Activated naive CD8-positive, alpha-beta T cell (primary cell): ENCODE measurements around the gene ATRNL1.
"Not testable (repeated sequence)": the region's sequence is repeated elsewhere in the genome, so short reads cannot be mapped to it uniquely, and the experiment has no call there.

Source experiments
- H3K27ac Mint-ChIP-seq: one replicate; pipeline ENCODE4 v1.8.0; 2021; ENCODE audit warnings: mixed read lengths
- H3K27me3 Mint-ChIP-seq: one replicate; pipeline ENCODE4 v1.8.0; 2021; ENCODE audit warnings: mixed read lengths
- H3K36me3 Mint-ChIP-seq: one replicate; pipeline ENCODE4 v1.8.0; 2021; ENCODE audit warnings: mixed read lengths
- H3K4me1 Mint-ChIP-seq: one replicate; pipeline ENCODE4 v1.8.0; 2021; ENCODE audit warnings: low read depth, mixed read lengths
- H3K4me3 Mint-ChIP-seq: one replicate; pipeline ENCODE4 v1.8.0; 2021; ENCODE audit warnings: mild to moderate bottlenecking, mixed read lengths
- H3K9me3 Mint-ChIP-seq: one replicate; pipeline ENCODE4 v1.8.0; 2021; ENCODE audit warnings: low read depth, mixed read lengths

ATRNL1 gene

DNA sequence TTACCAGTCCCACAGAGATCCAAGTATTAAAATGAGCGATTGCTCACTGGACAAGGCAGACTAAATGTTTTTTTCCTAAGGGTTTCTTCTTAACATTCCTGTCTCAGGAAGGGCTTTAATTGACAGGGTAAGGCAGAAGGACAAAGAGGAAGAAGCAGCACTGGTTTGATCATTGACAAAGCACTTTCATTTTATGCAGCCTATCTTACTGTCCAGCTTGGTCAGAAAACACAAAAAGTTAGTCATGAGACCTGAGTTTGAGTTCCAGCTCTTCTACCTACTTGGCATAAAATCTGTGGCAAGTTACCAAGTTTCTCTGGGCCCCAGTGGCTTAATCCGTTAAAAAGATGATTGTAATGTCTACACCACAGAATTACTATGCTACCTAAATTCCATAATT, 721.4 kb downstream of the ATRNL1 start:
- H3K36me3 Mint-ChIP-seq, result no peaks in the 10 kb centered on the region

DNA sequence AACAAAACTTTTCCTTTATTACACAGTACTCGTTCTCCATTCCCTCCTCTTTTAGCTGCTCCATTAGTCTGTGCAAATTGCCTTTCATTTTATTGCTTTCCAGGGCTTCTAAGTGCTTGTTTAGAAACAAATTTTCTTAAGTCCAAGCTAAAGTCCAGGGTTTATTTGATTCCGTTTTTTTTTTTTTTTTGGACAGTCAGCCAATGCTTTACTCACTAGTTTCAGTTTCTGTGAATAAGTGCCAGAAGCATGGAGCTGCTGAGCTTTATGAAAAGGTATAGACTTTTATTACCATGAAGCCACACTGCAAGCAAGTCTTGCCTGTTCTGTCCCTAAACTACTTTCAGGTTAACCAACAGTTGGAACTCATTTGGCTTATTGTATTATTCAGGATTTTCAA, 724.8 kb downstream of the ATRNL1 start:
- Mint-ChIP-seq H3K4me1 (no peaks in the 10 kb centered on the region), H3K4me3 (no peak overlapping the region), H3K27ac (no peak overlapping the region), H3K36me3 (no peaks in the 10 kb centered on the region), H3K9me3 (peaks cover 4% of the 10 kb centered on the region), H3K27me3 (no peaks in the 10 kb centered on the region)

More for the DNA sequence above, 721.4 kb downstream of the ATRNL1 start:
- Mint-ChIP-seq H3K27ac (no peak overlapping the region), H3K9me3 (peaks cover 4% of the 10 kb centered on the region), H3K4me3 (no peak overlapping the region), H3K27me3 (no peaks in the 10 kb centered on the region), H3K4me1 (no peaks in the 10 kb centered on the region)

DNA sequence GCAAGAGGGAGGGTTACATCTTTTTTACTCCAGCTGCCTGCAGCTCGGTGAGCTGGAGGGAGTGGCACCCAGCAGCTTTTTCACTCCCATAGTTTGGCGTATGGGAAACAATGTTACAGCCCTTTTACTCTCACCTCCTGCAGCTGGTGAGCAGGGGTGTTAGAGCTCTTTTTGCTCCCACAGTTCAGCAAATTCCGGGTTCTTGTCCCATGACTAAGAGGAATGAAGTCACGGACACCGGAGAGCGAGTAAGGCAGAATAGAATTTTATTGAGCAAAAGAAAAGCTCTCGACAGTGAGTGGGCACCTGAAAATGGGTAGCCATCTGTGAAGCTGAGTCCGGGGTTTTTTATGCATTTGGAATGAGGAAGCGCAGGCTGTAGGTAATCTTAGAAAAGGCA, 733.2 kb downstream of the ATRNL1 start:
- no peaks in the 10 kb centered on the region for H3K27me3 Mint-ChIP-seq
- H3K4me1 Mint-ChIP-seq, result no peaks in the 10 kb centered on the region
- no peak overlapping the region for H3K4me3 Mint-ChIP-seq
- peaks cover 4% of the 10 kb centered on the region for H3K9me3 Mint-ChIP-seq
- no peaks in the 10 kb centered on the region for H3K36me3 Mint-ChIP-seq
- no peak overlapping the region for H3K27ac Mint-ChIP-seq

DNA sequence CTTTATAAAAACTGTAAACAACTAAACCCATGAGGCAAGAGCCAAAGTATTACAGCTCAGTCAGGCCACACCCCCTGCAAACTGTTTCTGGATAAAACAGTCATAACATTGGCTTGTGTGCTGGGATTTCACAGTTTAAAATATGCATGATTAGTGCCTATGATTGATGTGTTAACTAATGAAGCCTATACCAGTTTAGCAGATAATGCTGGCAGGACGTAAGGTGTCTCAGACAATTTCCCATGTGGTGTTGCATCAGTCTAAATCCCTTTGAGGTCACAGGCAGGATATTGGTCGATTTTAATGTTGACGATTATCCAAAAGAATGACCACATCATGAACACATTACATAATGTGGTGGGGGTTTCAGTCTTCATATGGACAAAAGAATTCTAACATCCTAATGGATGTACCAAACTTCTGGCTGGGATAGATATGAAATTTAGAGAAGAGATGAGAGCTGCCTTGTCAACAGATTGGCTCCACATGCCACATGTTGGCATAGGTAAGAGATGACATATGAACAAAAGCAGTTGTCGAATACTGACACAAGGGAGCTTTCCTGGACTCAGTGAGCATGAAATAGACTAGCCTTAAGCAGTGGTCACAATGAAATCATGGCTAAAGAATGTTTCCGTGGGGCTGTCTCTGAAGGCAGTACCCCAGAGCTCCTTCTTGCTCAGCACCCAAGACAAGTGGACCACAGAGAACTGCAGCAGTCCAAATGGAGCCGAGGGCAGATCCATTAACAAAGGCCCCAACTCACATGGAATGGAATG, 734.3 kb downstream of the ATRNL1 start:
- no peak overlapping the region for H3K27ac Mint-ChIP-seq

DNA sequence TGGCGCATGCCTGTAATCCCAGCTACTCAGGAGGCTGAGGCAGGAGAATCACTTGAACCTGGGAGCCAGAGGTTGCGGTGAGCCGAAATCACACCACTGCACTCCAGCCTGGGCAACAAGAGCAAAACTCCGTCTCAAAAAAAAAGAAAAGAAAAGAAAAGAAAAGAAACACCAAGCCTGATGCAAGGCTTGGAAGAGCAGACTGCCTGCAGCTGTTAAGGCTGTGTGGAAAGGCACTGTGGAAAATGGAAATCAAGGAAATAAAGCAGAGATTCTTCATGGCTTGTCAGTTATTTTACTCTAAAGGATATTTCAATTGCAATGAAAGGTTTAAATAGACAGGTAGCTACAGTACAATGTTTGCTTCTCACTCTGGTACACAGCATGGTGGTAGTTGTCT, 735.0 kb downstream of the ATRNL1 start:
- not testable (repeated sequence) for H3K27me3 Mint-ChIP-seq, H3K27ac Mint-ChIP-seq, H3K9me3 Mint-ChIP-seq, H3K4me1 Mint-ChIP-seq, H3K4me3 Mint-ChIP-seq, H3K36me3 Mint-ChIP-seq

More for the DNA sequence above, 734.3 kb downstream of the ATRNL1 start:
- Mint-ChIP-seq H3K4me1 (no peaks in the 10 kb centered on the region), H3K27me3 (no peaks in the 10 kb centered on the region), H3K9me3 (peaks cover 4% of the 10 kb centered on the region), H3K36me3 (no peaks in the 10 kb centered on the region), H3K4me3 (no peak overlapping the region)

DNA sequence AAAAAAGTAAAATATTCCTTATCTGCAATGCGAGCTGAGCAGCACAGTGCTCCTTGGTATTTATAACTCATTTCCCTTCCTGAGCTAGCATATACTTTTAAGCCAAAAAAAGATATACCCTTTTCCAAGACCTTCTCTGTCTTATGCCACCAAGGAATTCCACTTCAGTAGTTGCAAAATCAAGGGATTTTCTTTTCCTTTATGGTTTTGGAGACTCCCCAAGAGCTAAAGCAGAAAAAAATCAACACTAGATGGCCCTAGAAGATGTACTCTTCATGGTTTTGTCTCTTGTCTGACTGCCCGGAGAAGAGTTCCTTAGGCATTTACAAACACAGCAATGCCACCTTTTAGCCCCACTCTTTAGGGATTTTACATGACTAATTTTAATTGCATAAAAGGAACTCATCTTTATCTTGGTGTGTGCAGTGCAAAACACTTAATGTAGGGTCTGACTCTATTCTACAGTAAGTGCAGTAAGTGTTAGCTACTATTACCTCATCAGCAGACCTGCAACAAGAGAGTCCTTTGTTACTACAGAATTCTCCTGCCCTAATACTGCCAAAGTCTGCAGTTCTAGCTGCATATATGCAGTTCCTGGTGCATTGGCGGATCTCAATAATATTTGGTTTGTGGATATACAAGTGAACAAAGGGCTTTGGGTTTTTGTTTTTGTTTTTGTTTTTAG, 736.5 kb downstream of the ATRNL1 start:
- H3K27ac Mint-ChIP-seq, result no peak overlapping the region
- no peaks in the 10 kb centered on the region for H3K9me3 Mint-ChIP-seq
- H3K4me1 Mint-ChIP-seq, result no peaks in the 10 kb centered on the region
- H3K4me3 Mint-ChIP-seq, result no peak overlapping the region
- H3K27me3 Mint-ChIP-seq, result no peaks in the 10 kb centered on the region
- no peaks in the 10 kb centered on the region for H3K36me3 Mint-ChIP-seq

DNA sequence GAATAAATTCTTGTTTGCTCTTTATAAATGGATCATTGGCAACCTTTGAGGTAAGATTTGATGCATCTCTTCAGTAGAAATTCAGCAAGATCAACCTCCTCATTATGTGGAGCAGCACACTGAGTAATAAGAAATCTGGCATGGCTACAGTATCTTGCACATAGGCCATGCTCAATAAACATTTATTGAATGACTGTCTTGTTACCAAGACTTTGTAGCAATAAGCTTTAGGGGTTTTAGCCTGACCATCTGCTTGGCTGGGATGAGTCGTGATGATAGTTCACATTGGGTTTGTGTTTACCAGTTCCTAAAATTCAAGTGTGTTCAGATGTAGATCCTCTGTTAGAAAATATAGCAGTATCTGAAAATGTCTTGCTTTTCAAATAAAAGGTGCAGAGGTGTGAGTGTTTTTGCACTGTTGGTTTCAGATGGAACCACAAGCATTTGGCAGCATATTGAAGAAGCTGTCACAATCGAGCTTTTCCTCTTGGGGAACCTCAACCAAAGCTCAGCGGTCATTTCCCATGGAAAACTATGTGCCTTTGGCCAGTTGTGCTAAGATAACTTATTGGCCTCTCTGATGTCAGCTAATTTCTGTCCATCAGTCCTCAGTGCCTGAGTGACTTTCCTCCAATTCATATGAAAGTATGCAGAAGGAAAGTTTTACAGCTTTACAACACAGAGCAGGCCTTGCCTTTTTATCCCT, 737.3 kb downstream of the ATRNL1 start:
- no peaks in the 10 kb centered on the region for H3K27me3 Mint-ChIP-seq
- no peaks in the 10 kb centered on the region for H3K4me1 Mint-ChIP-seq
- no peak overlapping the region for H3K4me3 Mint-ChIP-seq
- H3K9me3 Mint-ChIP-seq, result no peaks in the 10 kb centered on the region
- H3K27ac Mint-ChIP-seq, result no peak overlapping the region
- H3K36me3 Mint-ChIP-seq, result no peaks in the 10 kb centered on the region

DNA sequence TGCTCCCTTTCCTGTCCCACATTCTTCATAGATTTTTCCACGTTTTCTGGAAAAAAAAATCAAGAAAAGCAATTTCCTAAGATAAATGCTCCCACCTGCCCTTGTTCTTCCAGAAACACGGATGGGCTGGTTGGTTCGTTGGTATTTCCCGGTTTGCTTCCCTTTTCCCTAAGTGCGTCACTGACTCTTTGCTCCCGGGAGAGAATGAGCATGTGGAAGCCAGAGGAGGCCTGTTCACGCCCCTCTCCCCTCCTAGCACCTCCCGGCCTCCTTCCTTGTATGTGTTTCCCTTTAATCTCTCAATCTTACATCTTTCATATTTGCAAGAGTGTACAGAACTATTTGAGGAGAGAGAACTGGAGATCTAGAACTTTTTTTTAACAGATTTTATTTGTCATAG, 737.9 kb downstream of the ATRNL1 start:
- Mint-ChIP-seq H3K36me3 (no peaks in the 10 kb centered on the region), H3K27ac (no peak overlapping the region), H3K4me3 (no peak overlapping the region), H3K9me3 (no peaks in the 10 kb centered on the region), H3K27me3 (no peaks in the 10 kb centered on the region), H3K4me1 (no peaks in the 10 kb centered on the region)

DNA sequence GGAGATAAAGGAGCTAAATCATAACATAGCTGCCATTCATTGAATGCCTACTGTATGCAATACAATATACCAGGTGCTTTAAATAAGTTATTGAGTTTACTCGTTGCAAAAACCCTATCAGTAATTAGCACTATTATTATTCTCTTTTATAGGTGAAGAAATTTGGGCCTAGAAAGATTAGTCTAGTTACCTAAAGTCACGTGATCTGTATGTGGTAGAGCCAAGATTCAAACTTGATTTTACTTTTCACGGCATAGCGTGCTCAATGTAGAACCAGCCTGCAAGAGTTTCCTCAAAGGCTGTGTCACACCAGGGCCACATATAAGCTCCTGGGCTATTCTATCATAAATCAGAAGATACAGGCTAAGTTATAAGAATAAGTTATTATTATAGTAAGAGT, 740.0 kb downstream of the ATRNL1 start:
- Mint-ChIP-seq H3K36me3 (no peaks in the 10 kb centered on the region), H3K4me3 (no peak overlapping the region), H3K9me3 (no peaks in the 10 kb centered on the region)

DNA sequence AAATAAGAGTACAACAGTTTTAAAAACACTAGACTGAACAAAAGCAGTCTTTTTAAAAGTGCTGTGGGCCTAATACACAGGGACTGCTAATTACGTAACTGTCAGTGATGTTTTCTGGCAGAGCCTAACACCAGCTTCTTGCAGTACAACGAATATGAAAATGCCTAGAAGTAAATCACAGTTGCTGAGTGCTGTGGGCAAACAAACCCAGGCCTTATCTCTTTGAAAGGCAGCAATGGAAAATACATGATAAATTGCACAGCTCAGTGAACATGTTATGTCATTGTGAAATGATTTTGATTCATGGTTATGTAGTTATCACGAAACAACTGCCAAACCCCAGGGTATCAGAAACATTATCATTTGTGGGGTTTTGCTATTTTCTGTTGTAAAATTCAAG, 751.4 kb downstream of the ATRNL1 start:
- H3K9me3 Mint-ChIP-seq, result no peaks in the 10 kb centered on the region
- no peaks in the 10 kb centered on the region for H3K27me3 Mint-ChIP-seq
- H3K4me3 Mint-ChIP-seq, result no peak overlapping the region
- H3K27ac Mint-ChIP-seq, result no peak overlapping the region
- H3K36me3 Mint-ChIP-seq, result no peaks in the 10 kb centered on the region
- no peaks in the 10 kb centered on the region for H3K4me1 Mint-ChIP-seq

More for the DNA sequence above, 740.0 kb downstream of the ATRNL1 start:
- H3K4me1 Mint-ChIP-seq, result no peaks in the 10 kb centered on the region
- no peak overlapping the region for H3K27ac Mint-ChIP-seq
- H3K27me3 Mint-ChIP-seq, result no peaks in the 10 kb centered on the region

DNA sequence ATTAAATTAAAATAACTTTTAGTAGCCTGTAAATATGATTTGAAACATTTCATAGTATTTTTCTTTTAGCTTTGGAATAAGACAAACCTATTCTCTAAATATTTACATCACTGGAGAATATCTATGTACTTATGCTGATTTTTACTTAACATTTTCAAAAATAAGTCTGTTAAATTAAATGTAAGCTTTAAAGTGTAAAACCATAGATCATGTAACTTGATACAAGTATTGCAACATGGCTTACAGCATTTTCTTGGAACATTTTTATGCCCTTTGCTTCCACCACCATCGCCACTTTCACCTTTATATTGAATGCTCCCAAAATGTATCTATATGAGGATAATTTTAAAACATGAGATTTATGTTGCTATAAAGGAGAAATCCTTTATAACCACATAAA, 752.8 kb downstream of the ATRNL1 start:
- H3K9me3 Mint-ChIP-seq, result no peaks in the 10 kb centered on the region
- no peak overlapping the region for H3K27ac Mint-ChIP-seq
- H3K4me3 Mint-ChIP-seq, result no peak overlapping the region
- no peaks in the 10 kb centered on the region for H3K27me3 Mint-ChIP-seq
- H3K36me3 Mint-ChIP-seq, result no peaks in the 10 kb centered on the region
- H3K4me1 Mint-ChIP-seq, result no peaks in the 10 kb centered on the region

DNA sequence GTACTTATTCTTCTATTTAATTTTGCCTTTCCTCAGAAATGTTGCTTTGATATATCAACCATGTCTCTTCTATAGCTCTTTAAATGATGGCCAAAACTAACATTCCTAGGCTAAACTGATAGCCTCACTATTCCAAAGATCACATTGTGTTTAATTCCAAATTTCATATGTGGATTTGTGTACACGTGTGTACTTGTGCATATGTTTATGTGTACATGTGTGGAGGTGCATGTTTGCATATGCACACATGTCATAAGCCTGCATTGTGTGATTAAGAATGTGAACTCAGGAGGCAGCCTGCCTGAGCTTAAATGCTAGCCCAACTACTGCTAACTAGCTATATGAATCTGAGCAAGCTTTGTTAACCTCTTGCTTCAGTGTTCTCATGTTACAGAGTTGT, 753.4 kb downstream of the ATRNL1 start:
- Mint-ChIP-seq H3K4me3 (no peak overlapping the region), H3K27me3 (no peaks in the 10 kb centered on the region), H3K27ac (no peak overlapping the region), H3K9me3 (no peaks in the 10 kb centered on the region), H3K4me1 (no peaks in the 10 kb centered on the region), H3K36me3 (no peaks in the 10 kb centered on the region)

DNA sequence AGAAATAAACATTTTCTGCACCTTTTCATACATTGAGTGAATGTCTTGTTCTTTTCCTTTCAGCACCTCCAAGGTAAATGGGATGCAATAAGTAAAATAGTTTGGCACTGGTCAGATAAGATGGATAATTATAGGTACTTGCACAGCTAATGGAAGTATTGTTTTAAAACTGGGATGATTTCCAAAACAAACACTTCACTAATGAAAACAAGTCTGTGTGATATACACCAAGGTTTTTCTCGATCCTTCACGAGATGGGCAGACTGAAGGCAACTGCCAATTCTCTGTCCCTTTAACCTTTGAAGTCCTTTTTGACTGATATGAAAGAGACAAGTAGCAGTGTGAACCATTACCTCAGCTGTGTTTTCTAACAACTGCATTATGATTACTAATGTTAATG, 756.0 kb downstream of the ATRNL1 start:
- H3K27me3 Mint-ChIP-seq, result no peaks in the 10 kb centered on the region
- no peaks in the 10 kb centered on the region for H3K9me3 Mint-ChIP-seq
- no peak overlapping the region for H3K4me3 Mint-ChIP-seq
- H3K36me3 Mint-ChIP-seq, result no peaks in the 10 kb centered on the region
- no peaks in the 10 kb centered on the region for H3K4me1 Mint-ChIP-seq
- no peak overlapping the region for H3K27ac Mint-ChIP-seq

DNA sequence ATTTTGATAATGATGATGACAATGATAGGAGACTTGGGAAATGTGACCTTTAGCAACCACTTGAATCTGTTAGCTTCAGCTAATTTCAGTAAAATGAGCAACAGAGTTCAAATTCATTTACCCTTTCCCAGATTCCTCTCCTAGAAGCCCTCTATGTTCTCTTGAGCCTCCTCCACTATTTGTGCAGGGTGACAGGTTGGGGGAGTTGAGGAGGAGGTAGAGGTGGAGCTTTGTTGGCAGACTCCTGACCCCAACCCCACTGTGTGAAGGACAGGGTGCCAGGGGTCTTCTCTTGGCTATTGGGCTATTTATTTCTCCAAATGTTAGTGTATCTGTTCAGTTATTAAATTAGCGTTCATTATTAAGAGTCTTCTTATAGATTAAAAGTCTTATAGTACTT, 757.5 kb downstream of the ATRNL1 start:
- H3K36me3 Mint-ChIP-seq, result no peaks in the 10 kb centered on the region
- H3K27me3 Mint-ChIP-seq, result no peaks in the 10 kb centered on the region
- no peak overlapping the region for H3K27ac Mint-ChIP-seq
- H3K4me1 Mint-ChIP-seq, result no peaks in the 10 kb centered on the region
- H3K4me3 Mint-ChIP-seq, result no peak overlapping the region
- no peaks in the 10 kb centered on the region for H3K9me3 Mint-ChIP-seq

DNA sequence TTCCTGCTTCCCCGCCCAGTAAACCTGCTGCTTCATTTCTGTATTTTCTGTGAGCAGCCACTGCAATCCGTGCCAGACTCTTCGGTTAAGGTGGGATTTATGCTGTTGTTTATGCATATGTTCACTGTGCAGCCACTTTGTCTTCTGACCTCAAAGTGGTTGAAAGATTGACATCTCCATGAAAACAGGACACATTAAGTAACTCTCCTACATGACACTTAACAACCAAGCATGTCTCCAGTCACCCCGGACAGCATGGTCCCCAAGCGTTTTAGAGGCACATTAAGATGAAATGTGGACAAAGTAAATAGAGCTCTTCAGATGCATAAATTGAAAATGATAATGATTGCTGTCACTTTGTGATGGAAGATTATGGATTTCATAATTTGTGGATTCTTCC, 758.5 kb downstream of the ATRNL1 start:
- H3K4me3 Mint-ChIP-seq, result no peak overlapping the region
- H3K4me1 Mint-ChIP-seq, result no peaks in the 10 kb centered on the region
- no peak overlapping the region for H3K27ac Mint-ChIP-seq
- no peaks in the 10 kb centered on the region for H3K36me3 Mint-ChIP-seq
- no peaks in the 10 kb centered on the region for H3K9me3 Mint-ChIP-seq
- H3K27me3 Mint-ChIP-seq, result no peaks in the 10 kb centered on the region
